HG02642 (cell line): ENCODE data around the gene SLC24A1.
"Not testable (repeated sequence)": the region's sequence is repeated elsewhere in the genome, so short reads cannot be mapped to it uniquely, and the experiment has no call there.

Experiments
- ATAC-seq: cut with Tn5 transposase; IDR thresholded peaks from one replicate; pipeline ENCODE4 v1.9.1; 2021; ENCODE audit warnings: mild to moderate bottlenecking; ENCODE audit not compliant: unreplicated experiment, poor library complexity

Gene SLC24A1

GRCh38 chr15:65615887-65616286, 5.9 kb upstream of the SLC24A1 start:
- ATAC-seq: not testable (repeated sequence)

- no peak for ATAC-seq
These were observed 3.1 kb upstream of the SLC24A1 start for GRCh38 chr15:65618560-65619109.

- ATAC-seq: no peak
These were observed 2.0 kb upstream of the SLC24A1 start for GRCh38 chr15:65619626-65620290.

GRCh38 chr15:65620833-65621232, 905 bp upstream of the SLC24A1 start:
- ATAC-seq: no peak

GRCh38 chr15:65623103-65623502, 1.4 kb downstream of the SLC24A1 start:
- no peak for ATAC-seq

- no peak for ATAC-seq
These were observed 5.1 kb downstream of the SLC24A1 start for GRCh38 chr15:65626856-65627255.

- ATAC-seq: no peak
These were observed 7.8 kb downstream of the SLC24A1 start for GRCh38 chr15:65629548-65629947.

- peak; percentile 72 for ATAC-seq
These were observed 9.0 kb downstream of the SLC24A1 start for GRCh38 chr15:65630760-65631159.

GRCh38 chr15:65631503-65631902, 9.8 kb downstream of the SLC24A1 start:
- peak; percentile 35 for ATAC-seq

- no peak for ATAC-seq
These were observed 11.1 kb downstream of the SLC24A1 start for GRCh38 chr15:65632780-65633375.

- no peak for ATAC-seq
These were observed 12.0 kb downstream of the SLC24A1 start for GRCh38 chr15:65633752-65634151.

GRCh38 chr15:65634356-65634755, 12.6 kb downstream of the SLC24A1 start:
- ATAC-seq: no peak

- ATAC-seq: no peak
These were observed 16.4 kb downstream of the SLC24A1 start for GRCh38 chr15:65638109-65638508.

GRCh38 chr15:65638681-65639089, 16.9 kb downstream of the SLC24A1 start:
- ATAC-seq: no peak

GRCh38 chr15:65639509-65639908, 17.8 kb downstream of the SLC24A1 start:
- no peak for ATAC-seq

- no peak for ATAC-seq
These were observed 20.2 kb downstream of the SLC24A1 start for GRCh38 chr15:65641768-65642475.

GRCh38 chr15:65642594-65642993, 20.9 kb downstream of the SLC24A1 start:
- ATAC-seq: no peak

- no peak for ATAC-seq
These were observed 22.5 kb downstream of the SLC24A1 start for GRCh38 chr15:65644282-65644681.

- no peak for ATAC-seq
These were observed 23.7 kb downstream of the SLC24A1 start for GRCh38 chr15:65645392-65645791.

- ATAC-seq: no peak
These were observed 24.7 kb downstream of the SLC24A1 start for GRCh38 chr15:65646486-65646885.

- no peak for ATAC-seq
These were observed 28.7 kb downstream of the SLC24A1 start for GRCh38 chr15:65650312-65651041.
